ENCODE data around the gene DIDO1. TPM values are rescaled to one million over a fixed set of nuclear protein-coding genes. Genes with fewer than 3 reads are reported as not detected.

Gene DIDO1
- total RNA-seq, 2 donors from 2014 or later: 68.5 to 75.9 TPM

- intact Hi-C loops (cut with DNase I): no loop called here
- no peaks in the 10 kb centered on the region for H3K36me3 ChIP-seq
- H3K4me1 ChIP-seq (replicated peaks): no peaks in the 10 kb centered on the region
- WGBS: 97% methylated on average over 9 of the region's 11 CpGs
- no peak overlapping the region for H3K4me3 ChIP-seq
- no peaks in the 10 kb centered on the region for H3K27me3 ChIP-seq (replicated peaks; ENCODE audit: insufficient read depth)
- DNase-seq (ENCODE audit: low spot score): no peak
- TF ChIP-seq CTCF (IDR thresholded peaks at IDR 0.05) (no peak), POLR2A (IDR thresholded peaks at IDR 0.05) (no peak), POLR2AphosphoS5 (IDR thresholded peaks at IDR 0.05) (no peak)
- no peaks in the 10 kb centered on the region for H3K9me3 ChIP-seq
- no peak overlapping the region for H3K27ac ChIP-seq
These were observed 86.5 kb downstream of the DIDO1 start for GRCh38 chr20:62839816-62840215.

GRCh38 chr20:62839261-62839660 lies 87.0 kb downstream of the DIDO1 start:
- H3K4me1 ChIP-seq (replicated peaks): no peaks in the 10 kb centered on the region
- no peak for DNase-seq (ENCODE audit: low spot score)
- TF ChIP-seq POLR2A (IDR thresholded peaks at IDR 0.05) (no peak), POLR2AphosphoS5 (IDR thresholded peaks at IDR 0.05) (no peak), CTCF (IDR thresholded peaks at IDR 0.05) (no peak)
- no peak overlapping the region for H3K27ac ChIP-seq
- WGBS: 85% methylated on average over 8 of the region's 8 CpGs
- H3K4me3 ChIP-seq: no peak overlapping the region
- intact Hi-C loops (cut with DNase I): no loop called here
- H3K36me3 ChIP-seq: no peaks in the 10 kb centered on the region
- H3K27me3 ChIP-seq (replicated peaks; ENCODE audit: insufficient read depth): no peaks in the 10 kb centered on the region
- no peaks in the 10 kb centered on the region for H3K9me3 ChIP-seq

GRCh38 chr20:62838128-62838891 lies 88.0 kb downstream of the DIDO1 start:
- peak; percentile 90 for DNase-seq (ENCODE audit: low spot score)
- no peak overlapping the region for H3K27ac ChIP-seq
- H3K4me1 ChIP-seq (replicated peaks): no peaks in the 10 kb centered on the region
- no peaks in the 10 kb centered on the region for H3K27me3 ChIP-seq (replicated peaks; ENCODE audit: insufficient read depth)
- TF ChIP-seq POLR2AphosphoS5 (IDR thresholded peaks at IDR 0.05): peak; percentile 85
- no peak for TF ChIP-seq POLR2A (IDR thresholded peaks at IDR 0.05)
- no peak for TF ChIP-seq CTCF (IDR thresholded peaks at IDR 0.05)
- intact Hi-C loops (cut with DNase I): no loop called here
- H3K36me3 ChIP-seq: no peaks in the 10 kb centered on the region
- WGBS: 66% methylated on average over 27 of the region's 27 CpGs
- H3K4me3 ChIP-seq: no peak overlapping the region
- no peaks in the 10 kb centered on the region for H3K9me3 ChIP-seq

GRCh38 chr20:62837790-62838127 lies 88.5 kb downstream of the DIDO1 start:
- Histone ChIP-seq H3K27ac (no peak overlapping the region), H3K27me3 (replicated peaks; ENCODE audit: insufficient read depth) (no peaks in the 10 kb centered on the region), H3K4me1 (replicated peaks) (no peaks in the 10 kb centered on the region), H3K9me3 (no peaks in the 10 kb centered on the region), H3K36me3 (no peaks in the 10 kb centered on the region), H3K4me3 (no peak overlapping the region)
- intact Hi-C loops (cut with DNase I): no loop called here
- DNase-seq (ENCODE audit: low spot score): no peak
- WGBS: 86% methylated on average over 8 of the region's 8 CpGs
- no peak for TF ChIP-seq CTCF (IDR thresholded peaks at IDR 0.05)
- no peak for TF ChIP-seq POLR2A (IDR thresholded peaks at IDR 0.05)
- no peak for TF ChIP-seq POLR2AphosphoS5 (IDR thresholded peaks at IDR 0.05)

- no peaks in the 10 kb centered on the region for H3K36me3 ChIP-seq
- H3K27ac ChIP-seq: no peak overlapping the region
- no peak overlapping the region for H3K4me3 ChIP-seq
- no peak for DNase-seq (ENCODE audit: low spot score)
- WGBS: 92% methylated on average over 19 of the region's 19 CpGs
- H3K9me3 ChIP-seq: no peaks in the 10 kb centered on the region
- TF ChIP-seq POLR2AphosphoS5 (IDR thresholded peaks at IDR 0.05) (no peak), CTCF (IDR thresholded peaks at IDR 0.05) (no peak), POLR2A (IDR thresholded peaks at IDR 0.05) (no peak)
- H3K27me3 ChIP-seq (replicated peaks; ENCODE audit: insufficient read depth): no peaks in the 10 kb centered on the region
- H3K4me1 ChIP-seq (replicated peaks): peaks cover 5% of the 10 kb centered on the region
- intact Hi-C loops (cut with DNase I): no loop called here
These were observed 89.3 kb downstream of the DIDO1 start for GRCh38 chr20:62836967-62837490.
